GM13977 (cell line): ENCODE data around the gene GRIK5.

Experiments used
- DNase-seq: peaks from one replicate; pipeline ENCODE4 v3.0.0; 2012; ENCODE audit warnings: low spot score
- CTCF ChIP-seq: IDR thresholded peaks from 2 replicates; pipeline ENCODE4 v1.5.1; 2012; ENCODE audit warnings: mild to moderate bottlenecking, control low read depth; ENCODE audit not compliant: insufficient read depth; ENCODE audit errors: extremely low read depth, missing control alignments
- in situ Hi-C: fragments of 300-500 bp; cut with MboI; formaldehyde crosslinking; loops from one replicate; pipeline ENCODE4 v1.12.0; 2022; ENCODE audit warnings: low sequenced_read_pairs, low pct_unique_long_range_greater_than_20kb, mixed read lengths, inconsistent platforms; ENCODE audit not compliant: unreplicated experiment

The GRIK5 gene

GRCh38 chr19:41956621-41957020 lies 113.4 kb downstream of the GRIK5 start:
- in situ Hi-C loops, result no loop called here
- no peak for TF ChIP-seq CTCF
- DNase-seq, result no peak

GRCh38 chr19:41955521-41955920 lies 114.5 kb downstream of the GRIK5 start:
- in situ Hi-C loops, result no loop called here
- no peak for DNase-seq
- no peak for TF ChIP-seq CTCF

DNA sequence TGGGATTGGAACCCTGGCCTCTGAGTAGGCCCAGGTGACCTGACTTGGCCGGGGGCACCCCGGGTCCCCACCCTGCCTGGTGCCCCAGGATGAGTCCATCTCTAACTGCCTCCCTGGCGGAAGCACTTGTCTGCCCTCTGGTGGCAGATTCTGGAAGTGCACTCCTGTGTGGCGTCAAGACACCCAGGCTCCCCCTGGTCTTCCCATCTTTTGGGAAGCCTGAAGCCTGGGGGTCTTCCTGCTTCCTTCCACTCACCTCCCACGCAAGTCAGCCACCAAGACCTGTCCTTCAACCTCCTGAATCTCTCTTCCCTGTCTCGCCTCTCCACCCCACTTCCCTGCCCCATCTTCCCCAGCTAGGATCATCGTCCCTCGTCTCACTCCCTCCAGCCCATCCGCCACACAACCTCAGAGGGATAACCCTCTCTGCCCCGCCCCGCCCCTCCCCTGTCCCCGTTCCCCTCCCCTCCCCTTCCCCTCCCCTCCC lies 118.3 kb downstream of the GRIK5 start:
- in situ Hi-C loops, result loop anchor here (5.0 kb wide), 1 partner anchor 79 kb away; no protein-coding TSS in a partner anchor
- DNase-seq, result peak; percentile 87
- TF ChIP-seq CTCF, result peak; percentile 96
